Gastroesophageal sphincter (tissue), 3 donors: ENCODE measurements around the gene LDLRAD2.

Source experiments
- CTCF ChIP-seq, 4 experiments: fragments of 200-600 bp in 2 of 4; fragments of 450-650 bp in 2 of 4; sonication (generic) in 1 of 4; IDR thresholded peaks; one replicate each; pipeline ENCODE4 v1.5.1; 2017 to 2019; ENCODE audit warnings: antibody characterized with exemption in 4 of 4, mild to moderate bottlenecking in 2 of 4, moderate library complexity in 2 of 4
- EP300 ChIP-seq: sonication (generic); formaldehyde crosslinking; IDR thresholded peaks from one replicate; pipeline ENCODE4 v1.6.1; 2017; ENCODE audit warnings: antibody characterized with exemption, mild to moderate bottlenecking
- POLR2A ChIP-seq, 2 donors: fragments of 450-650 bp; IDR thresholded peaks; one replicate each; pipeline ENCODE4 v1.6.1; 2017; ENCODE audit warnings: antibody characterized with exemption in 2 of 2, mild to moderate bottlenecking in 2 of 2, moderate library complexity in 1 of 2

GRCh38 chr1:21867451-21867996, 55.5 kb downstream of the LDLRAD2 start:
- no peak for TF ChIP-seq CTCF (IDR thresholded peaks at IDR 0.05)
- no peak for TF ChIP-seq POLR2A (IDR thresholded peaks at IDR 0.05)
- TF ChIP-seq EP300 = no peak
